GM12878 (cell line): Measurements from ENCODE around the gene SAFB.

ENCODE experiments used
- POLR2A ChIP-seq: IDR thresholded peaks from 2 replicates; pipeline ENCODE4 v1.6.1; 2011; ENCODE audit warnings: low read depth, mild to moderate bottlenecking, low read length
- ZNF217 ChIP-seq: fragments of 450-650 bp; IDR thresholded peaks from 2 replicates; pipeline ENCODE4 v1.6.1; 2017; ENCODE audit warnings: antibody characterized with exemption, mild to moderate bottlenecking

DNA sequence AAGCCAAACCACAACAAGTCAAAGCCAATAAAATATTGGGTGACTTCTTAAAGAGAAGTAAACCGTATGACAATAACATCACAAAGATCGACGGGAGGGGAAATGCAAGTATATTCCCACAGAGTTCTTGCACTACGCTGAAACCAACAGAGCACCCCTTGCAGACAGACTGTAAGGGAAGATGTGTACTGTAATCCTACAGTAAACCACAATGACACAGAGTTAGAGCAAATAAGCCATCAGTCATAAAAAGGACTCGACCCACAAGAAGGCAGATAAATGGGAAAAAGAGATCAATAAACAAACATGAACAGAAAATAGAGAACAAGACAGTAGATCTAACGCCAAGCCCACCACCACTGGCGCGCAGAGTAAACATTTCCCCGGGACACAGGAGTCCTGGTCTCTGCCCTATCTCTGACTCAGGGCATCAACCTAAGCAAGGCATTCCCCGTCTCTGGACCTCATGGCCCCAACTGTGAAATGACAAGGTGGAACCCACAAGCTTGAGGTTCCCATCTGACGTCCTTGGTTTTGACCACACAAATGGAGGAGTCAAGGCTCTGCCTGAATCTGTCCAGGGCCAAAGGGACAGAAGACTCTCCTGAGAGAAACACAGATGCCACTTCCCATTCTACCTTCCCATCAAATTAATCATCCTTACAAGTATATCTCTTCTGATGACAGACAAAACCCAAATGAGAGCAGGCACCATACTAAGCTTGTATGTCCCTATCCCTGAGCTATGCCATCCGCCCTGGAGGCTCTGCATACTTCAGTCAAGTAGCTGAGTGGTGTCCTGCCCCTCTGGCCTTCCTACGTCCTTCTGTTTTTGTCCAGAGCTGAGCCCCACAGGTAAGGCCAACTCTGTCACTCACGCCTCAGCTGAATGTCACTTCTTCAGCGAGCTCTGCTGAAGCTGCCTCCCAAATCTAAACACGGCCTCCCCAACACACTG is 15.3 kb upstream of the SAFB start:
- TF ChIP-seq POLR2A, result no peak
- TF ChIP-seq ZNF217, result no peak
